Measurements from ENCODE around the gene H2AZ1.

The H2AZ1 gene

GRCh38 chr4:99949999-99950912 lies at the start of gene H2AZ1:
Gene H2AZ1, minus strand, starts transcription at chr4:99950275. Its CDS starts 105 bp downstream, at chr4:99950170.
- peak within 1 kb of the TSS; percentile 70 to 97 (median 89) for H3K4me3 ChIP-seq
- H3K36me3 ChIP-seq: peaks cover 6 to 21% (median 18%) of the 10 kb centered on the region in 11 experiments; a peak in 20 of 22 replicates
- peak within 1 kb of the TSS; percentile 90 to 98 (median 92) for H3K4me2 ChIP-seq
- no peaks in the 10 kb centered on the region for H3K27me3 ChIP-seq
- H3K9ac ChIP-seq: peak within 1 kb of the TSS; percentile 89 to 99 (median 97)
- peak within 1 kb of the TSS; percentile 82 to 99 (median 95) for H3K27ac ChIP-seq
- no peaks in the 10 kb centered on the region for H3K9me3 ChIP-seq (replicated peaks in 1 of 11)
- peaks cover 23 to 34% (median 28%) of the 10 kb centered on the region in 10 experiments for H3K4me1 ChIP-seq
- peaks cover 5 to 44% (median 27%) of the 10 kb centered on the region in 11 experiments; a peak in 20 of 22 replicates for H4K20me1 ChIP-seq
- TF ChIP-seq Cebpa-rat (IDR thresholded peaks at IDR 0.05): no peak

GRCh38 chr4:99998062-99998867 lies 48.2 kb upstream of the H2AZ1 start:
- no peak overlapping the region for H3K4me2 ChIP-seq
- no peak for TF ChIP-seq Cebpa-rat (IDR thresholded peaks at IDR 0.05)
- H3K4me3 ChIP-seq: no peak overlapping the region
- H3K27ac ChIP-seq: no peak overlapping the region
- H3K9me3 ChIP-seq (replicated peaks in 1 of 11): no peaks in the 10 kb centered on the region
- no peaks in the 10 kb centered on the region for H3K4me1 ChIP-seq
- H3K27me3 ChIP-seq: no peaks in the 10 kb centered on the region
- H3K9ac ChIP-seq: no peak overlapping the region
- H4K20me1 ChIP-seq: no peaks in the 10 kb centered on the region
- no peaks in the 10 kb centered on the region for H3K36me3 ChIP-seq

DNA sequence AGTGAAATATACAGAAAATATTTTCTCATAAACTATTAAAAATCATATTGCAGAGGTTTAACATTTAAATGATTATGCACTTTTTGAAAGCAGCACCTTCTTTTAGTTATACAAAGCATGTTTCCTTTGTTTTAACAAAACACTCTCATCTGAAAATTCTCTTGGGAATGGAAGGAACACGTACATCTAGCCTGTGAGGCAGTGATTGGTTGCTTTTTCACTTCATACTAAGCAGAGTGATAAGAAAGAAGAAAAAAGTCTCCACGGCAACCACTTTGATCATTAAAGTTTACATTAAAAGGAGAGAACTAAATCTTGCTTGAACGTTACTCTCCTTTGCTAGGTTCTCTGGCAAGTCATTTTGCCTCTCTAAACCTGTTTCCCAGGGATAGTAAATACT lies 41.7 kb upstream of the H2AZ1 start:
- Histone ChIP-seq H3K27me3 (no peaks in the 10 kb centered on the region), H3K4me1 (peaks cover 0 to 16% (median 9%) of the 10 kb centered on the region in 10 experiments; a peak in 8 of 20 replicates), H3K4me3 (no peak overlapping the region), H3K27ac (no peak overlapping the region), H3K4me2 (peak overlapping the region in 6 of 11 experiments; percentile 17 to 47 (median 38); a peak in 8 of 22 replicates), H4K20me1 (no peaks in the 10 kb centered on the region), H3K36me3 (no peaks in the 10 kb centered on the region), H3K9me3 (replicated peaks in 1 of 11) (peaks cover 0 to 4% (median 0%) of the 10 kb centered on the region in 11 experiments; a peak in 1 of 22 replicates), H3K9ac (no peak overlapping the region)
- TF ChIP-seq Cebpa-rat (IDR thresholded peaks at IDR 0.05): no peak

- Histone ChIP-seq H4K20me1 (no peaks in the 10 kb centered on the region), H3K4me3 (no peak overlapping the region), H3K4me1 (peaks cover 0 to 16% (median 9%) of the 10 kb centered on the region in 10 experiments; a peak in 8 of 20 replicates), H3K4me2 (no peak overlapping the region), H3K36me3 (no peaks in the 10 kb centered on the region), H3K9ac (no peak overlapping the region), H3K27ac (no peak overlapping the region), H3K27me3 (no peaks in the 10 kb centered on the region), H3K9me3 (replicated peaks in 1 of 11) (peaks cover 0 to 4% (median 0%) of the 10 kb centered on the region in 11 experiments; a peak in 1 of 22 replicates)
- TF ChIP-seq Cebpa-rat (IDR thresholded peaks at IDR 0.05): no peak
Measured at GRCh38 chr4:99987681-99988080, 37.6 kb upstream of the H2AZ1 start.

DNA sequence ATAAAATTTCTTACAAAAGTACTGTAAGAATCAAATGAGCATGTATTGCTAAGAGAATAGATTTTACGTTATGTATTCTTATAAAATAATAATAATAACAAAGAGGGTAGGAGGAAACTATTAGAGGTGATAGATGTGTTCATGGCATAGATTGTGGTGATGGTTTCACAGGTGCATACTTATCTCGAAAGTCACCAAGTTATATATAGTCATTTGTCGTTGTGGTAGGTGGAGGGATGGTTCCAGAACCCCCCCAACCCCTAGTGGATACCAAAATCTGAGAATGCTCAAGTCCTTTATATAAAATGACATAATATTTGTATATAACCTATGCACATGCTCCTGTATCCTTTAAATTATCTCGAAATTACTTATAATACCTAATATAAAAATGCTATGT lies 36.7 kb upstream of the H2AZ1 start:
- Histone ChIP-seq H3K9ac (no peak overlapping the region), H3K36me3 (no peaks in the 10 kb centered on the region), H3K9me3 (replicated peaks in 1 of 11) (peaks cover 0 to 4% (median 0%) of the 10 kb centered on the region in 11 experiments; a peak in 1 of 22 replicates), H3K4me1 (peaks cover 0 to 10% (median 5%) of the 10 kb centered on the region in 10 experiments; a peak in 8 of 20 replicates), H3K27ac (no peak overlapping the region), H3K4me3 (no peak overlapping the region), H4K20me1 (no peaks in the 10 kb centered on the region), H3K4me2 (no peak overlapping the region), H3K27me3 (no peaks in the 10 kb centered on the region)
- TF ChIP-seq Cebpa-rat (IDR thresholded peaks at IDR 0.05): no peak

DNA sequence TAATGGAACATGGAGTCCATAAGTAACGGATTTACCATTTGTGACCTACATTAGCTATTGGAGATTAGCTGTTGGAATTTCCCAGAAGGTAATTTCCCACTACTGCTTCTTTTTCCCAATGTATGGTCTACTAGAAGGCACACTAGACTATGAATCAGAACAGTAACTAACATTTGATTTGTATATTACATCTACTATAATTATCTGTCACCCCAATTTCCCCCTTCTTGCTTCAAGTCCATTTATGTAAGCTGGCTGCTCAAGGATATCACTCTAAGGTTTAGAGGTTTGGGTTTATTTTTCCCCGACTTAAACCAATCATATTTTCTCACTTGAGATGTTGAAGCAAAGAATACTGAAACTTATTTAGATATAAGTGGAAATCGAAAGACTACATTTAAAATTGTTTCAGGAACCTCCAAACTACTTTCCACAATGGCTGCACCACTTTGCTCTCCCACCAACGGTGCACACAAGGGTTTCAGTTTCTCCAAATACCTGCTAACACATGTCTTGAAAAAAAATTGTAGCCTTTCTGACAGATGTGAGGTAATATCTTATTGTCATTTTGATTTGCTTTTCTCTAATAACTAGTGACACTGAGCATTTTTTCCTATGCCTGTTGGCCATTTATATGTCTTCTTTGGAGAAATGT lies 33.3 kb upstream of the H2AZ1 start:
- no peak overlapping the region for H3K9ac ChIP-seq
- no peak overlapping the region for H3K27ac ChIP-seq
- no peaks in the 10 kb centered on the region for H3K9me3 ChIP-seq (replicated peaks in 1 of 11)
- H3K4me1 ChIP-seq: no peaks in the 10 kb centered on the region
- no peaks in the 10 kb centered on the region for H3K27me3 ChIP-seq
- H3K36me3 ChIP-seq: no peaks in the 10 kb centered on the region
- no peak for TF ChIP-seq Cebpa-rat (IDR thresholded peaks at IDR 0.05)
- H3K4me2 ChIP-seq: no peak overlapping the region
- H3K4me3 ChIP-seq: no peak overlapping the region
- H4K20me1 ChIP-seq: no peaks in the 10 kb centered on the region

- no peaks in the 10 kb centered on the region for H4K20me1 ChIP-seq
- no peaks in the 10 kb centered on the region for H3K27me3 ChIP-seq
- H3K27ac ChIP-seq: no peak overlapping the region
- no peaks in the 10 kb centered on the region for H3K36me3 ChIP-seq
- no peak for TF ChIP-seq Cebpa-rat (IDR thresholded peaks at IDR 0.05)
- H3K4me2 ChIP-seq: no peak overlapping the region
- H3K9ac ChIP-seq: no peak overlapping the region
- no peaks in the 10 kb centered on the region for H3K4me1 ChIP-seq
- H3K9me3 ChIP-seq (replicated peaks in 1 of 11): no peaks in the 10 kb centered on the region
- H3K4me3 ChIP-seq: no peak overlapping the region
Measured at GRCh38 chr4:99979872-99980271, 29.8 kb upstream of the H2AZ1 start.

- H3K36me3 ChIP-seq: no peaks in the 10 kb centered on the region
- TF ChIP-seq Cebpa-rat (IDR thresholded peaks at IDR 0.05): no peak
Measured at GRCh38 chr4:99971453-99972111, 21.5 kb upstream of the H2AZ1 start.

More at GRCh38 chr4:99971453-99972111, 21.5 kb upstream of the H2AZ1 start:
- no peak overlapping the region for H3K9ac ChIP-seq
- no peaks in the 10 kb centered on the region for H3K27me3 ChIP-seq
- H3K9me3 ChIP-seq (replicated peaks in 1 of 11): 0 out of 22 replicates have a peak, but pooled peaks cover 0 to 4% (median 0%) of the 10 kb centered on the region in 11 experiments
- H4K20me1 ChIP-seq: no peaks in the 10 kb centered on the region
- H3K4me3 ChIP-seq: no peak overlapping the region
- no peaks in the 10 kb centered on the region for H3K4me1 ChIP-seq
- no peak overlapping the region for H3K27ac ChIP-seq
- no peak overlapping the region for H3K4me2 ChIP-seq
